ENCODE measurements around the gene GALNT10.

Gene GALNT10

DNA sequence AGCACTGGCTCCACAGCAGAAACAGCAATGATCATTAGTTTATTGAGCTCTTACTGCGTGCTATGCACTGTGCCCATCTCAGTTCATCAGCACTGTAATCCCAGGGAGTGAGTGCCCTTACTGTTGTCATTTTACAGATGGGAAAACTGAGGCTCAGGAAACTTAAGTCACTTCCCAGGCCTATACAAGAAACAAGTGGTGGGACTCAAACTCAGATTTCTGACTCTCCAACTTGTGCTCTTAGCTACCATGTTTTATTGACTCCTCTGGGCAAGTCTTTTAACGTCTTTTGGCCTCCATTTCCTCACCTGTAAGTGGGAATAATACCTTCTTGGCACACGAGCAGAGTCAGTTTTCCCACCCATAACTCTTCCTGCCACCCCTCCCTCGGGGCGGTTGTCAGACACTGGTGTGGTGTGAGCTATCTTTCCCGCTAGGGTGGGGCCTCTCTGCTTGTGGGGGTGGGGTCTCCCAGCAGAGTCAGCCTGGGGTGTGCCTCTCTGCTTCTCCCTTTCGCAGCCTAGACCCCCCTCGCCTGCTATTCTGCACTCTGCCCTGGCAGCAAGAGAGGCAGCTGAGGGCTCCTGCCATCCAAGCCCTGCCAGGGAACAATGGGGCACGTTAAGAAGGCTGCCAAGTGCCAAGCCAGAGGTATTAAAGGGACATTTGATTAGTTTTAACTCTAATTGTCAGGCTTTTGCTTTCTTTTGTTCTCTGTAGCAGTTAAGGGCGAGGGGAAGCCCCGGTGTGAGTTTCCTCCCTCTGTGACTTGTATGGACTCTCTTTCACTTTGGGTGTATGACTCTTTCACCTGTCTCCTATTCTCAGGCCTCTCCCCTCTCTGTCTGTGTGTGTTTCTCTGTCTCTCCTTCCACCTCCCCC, 12.1 kb downstream of the GALNT10 start:
- no peak for DNase-seq

DNA sequence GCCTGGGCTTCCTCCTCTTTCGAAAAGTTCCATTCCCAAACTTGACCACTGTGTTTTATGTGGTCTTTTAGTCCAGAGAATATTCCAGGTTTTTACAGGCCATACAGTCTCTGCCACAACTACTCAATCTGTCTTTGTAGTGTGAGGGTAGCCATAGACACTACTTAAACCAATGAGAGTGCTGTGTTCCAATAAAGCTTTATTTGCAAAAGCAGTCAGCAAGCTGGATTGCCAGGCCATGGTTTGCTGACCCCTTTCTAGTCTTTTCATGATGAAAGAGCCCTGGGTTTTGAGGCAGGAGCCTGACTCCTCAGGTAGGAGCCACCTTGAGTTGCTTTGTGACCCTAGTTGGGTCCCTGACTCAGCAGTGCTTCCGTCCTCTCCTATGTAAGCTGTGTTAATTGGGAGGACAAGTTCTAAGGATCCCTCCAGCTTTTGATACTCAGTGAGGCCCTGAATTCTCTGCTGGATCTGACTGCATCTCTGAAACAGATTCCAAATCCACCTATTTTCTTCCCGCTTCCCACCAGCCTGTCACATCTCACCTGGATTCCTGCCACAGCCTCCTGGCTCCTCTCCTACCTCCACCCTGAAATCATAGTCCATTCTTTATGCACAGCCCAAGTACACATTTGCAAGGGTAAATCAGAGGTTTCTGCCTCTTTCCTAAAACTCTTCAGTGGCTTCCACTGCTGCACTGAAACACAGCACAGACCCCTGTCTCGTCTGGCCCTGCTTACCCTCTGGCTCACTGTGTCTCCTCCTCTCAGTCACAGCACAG, 13.5 kb downstream of the GALNT10 start:
- DNase-seq = no peak

DNA sequence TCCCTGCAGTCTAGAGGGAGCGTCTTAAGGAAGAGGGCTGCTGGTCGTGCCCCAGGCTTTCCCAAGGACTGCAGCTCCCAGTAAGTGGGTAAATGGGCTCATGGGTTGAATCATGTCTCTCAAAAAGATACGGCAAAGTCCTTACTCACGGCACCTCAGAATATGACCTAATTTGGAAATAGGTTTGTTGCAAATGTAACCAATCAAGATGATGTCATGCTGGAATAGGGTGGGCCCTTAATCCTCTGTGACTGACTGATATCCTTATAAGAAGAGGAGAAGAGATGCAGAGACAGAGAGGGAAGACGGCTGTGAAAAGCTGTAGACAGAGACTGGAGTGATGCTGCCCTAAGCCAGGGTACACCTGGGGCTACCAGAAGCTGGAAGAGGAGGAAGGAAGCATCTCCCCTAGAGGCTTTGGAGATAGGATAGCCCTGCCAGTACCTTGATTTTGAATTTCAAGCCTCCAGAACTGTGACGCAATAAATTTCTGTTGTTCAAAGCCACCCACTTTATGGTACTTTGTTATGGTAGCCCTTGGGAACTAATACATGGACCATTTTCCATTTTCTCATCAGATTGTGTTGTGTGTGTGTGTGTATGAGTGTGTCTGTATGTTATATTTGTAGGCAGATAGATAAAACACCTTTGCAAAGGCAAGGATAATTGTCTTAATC, 15.0 kb downstream of the GALNT10 start:
- DNase-seq = no peak

DNA sequence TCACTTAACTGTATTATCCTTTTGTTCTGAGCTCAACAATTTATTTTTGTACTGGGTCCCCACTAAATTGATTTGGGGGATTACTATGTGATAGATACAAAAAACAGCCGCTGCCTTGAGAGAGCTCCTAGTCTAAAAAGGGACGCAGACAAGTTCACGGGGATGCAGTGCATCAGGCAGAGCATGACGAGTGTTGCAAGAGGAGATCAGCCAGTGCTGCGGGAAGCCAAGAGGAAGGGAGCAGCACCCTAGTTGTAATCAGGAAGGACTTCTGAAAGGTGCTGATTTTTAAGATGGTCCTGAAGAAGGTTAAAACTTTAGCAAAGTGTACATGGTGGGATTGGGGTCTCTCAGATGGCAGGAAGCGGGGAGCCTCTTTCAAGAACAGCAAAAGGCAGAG, 15.8 kb downstream of the GALNT10 start:
- no peak for DNase-seq

DNA sequence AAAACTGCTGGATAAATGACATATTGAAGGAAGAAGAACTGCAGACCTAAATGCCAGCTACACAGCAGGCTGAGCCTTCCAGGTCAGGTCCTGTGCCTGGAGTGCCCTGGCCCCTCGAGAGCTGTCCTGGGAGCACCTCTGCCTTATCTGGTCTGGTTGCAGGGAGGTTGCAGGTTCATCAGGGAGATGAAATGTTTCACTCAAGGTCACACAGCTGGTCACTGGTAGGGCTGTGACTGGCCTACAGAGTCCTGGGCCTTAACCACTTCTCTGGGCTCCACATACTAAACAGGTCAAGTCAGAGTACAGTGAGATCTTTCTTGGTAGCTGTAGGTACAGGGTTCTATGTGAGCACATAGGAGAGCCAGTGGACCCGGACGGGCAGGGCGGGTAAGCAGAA, 16.7 kb downstream of the GALNT10 start:
- DNase-seq = no peak

DNA sequence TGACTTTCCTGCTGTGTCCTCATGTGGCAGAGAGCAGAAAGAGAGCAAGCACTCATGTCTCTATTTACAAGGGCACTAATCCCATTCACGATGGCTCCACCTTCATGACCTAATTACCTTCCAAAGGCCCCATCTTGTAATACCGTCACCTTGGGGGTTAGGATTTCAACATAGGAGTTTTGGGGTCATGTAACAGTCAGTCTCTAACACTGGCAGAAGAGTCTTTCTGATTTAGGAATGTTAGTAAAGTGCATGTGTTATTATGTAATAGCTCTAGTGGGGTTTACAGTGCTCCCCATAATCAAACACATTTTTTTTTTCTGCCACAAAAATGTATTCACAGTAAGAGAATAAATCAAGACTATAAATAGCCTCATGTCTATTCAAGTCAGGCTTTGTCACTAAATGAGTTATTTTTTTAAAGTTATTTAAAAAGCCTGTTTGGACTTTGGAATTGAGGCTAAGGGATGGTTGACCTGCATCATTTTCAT, 19.1 kb downstream of the GALNT10 start:
- DNase-seq = no peak

DNA sequence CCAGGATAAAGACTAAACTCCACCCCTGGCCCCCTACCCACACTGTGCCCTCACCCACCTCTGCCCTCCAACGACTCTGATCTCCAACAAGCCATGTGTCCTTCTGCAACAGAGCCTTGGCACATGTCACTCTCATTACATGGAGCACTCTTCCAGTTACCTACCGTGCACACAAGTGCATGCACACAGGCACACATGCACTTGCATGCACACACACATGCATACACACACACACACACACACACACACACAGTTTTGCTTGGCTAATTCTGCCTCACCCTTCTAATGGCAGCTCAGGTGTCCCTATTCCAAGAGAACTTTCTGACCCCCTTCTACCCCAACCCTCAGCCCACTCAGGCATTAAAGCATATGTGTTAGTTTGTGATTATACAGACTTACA, 19.6 kb downstream of the GALNT10 start:
- no peak for DNase-seq

DNA sequence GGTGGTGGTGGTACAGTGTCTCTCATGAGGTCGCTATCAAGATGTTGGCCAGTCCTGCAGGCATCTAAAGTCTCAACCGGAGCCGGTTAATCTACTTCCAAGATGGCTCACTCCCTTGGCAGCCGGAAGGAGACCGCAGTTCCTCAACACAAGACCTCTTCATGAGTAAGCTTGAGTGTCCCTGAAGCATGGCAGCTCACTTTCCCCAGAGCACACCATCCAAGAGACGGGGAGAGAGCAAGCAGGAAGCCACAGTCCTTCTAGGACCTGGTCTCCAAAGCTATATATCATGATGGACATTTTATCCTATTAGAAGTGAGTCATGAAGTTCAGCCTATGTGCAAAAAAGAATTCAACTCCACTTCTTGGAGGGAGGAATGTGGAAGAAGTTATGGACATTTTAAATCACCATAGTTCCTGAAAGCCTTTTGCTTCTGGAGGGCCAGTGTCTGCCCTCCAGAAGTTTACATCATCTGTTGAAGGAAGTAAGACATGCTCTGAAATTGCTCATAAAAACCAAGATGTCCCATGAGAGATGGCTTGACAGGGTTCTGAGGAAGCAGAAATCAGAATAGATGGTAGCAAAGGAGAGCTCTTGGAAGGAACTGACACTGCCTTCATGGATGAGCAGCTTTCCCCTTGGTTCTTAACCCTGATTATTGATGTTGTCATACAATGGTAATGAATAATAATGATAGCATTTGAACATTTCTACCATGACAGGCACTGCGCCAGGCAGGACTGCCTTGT, 21.3 kb downstream of the GALNT10 start:
- DNase-seq = no peak

DNA sequence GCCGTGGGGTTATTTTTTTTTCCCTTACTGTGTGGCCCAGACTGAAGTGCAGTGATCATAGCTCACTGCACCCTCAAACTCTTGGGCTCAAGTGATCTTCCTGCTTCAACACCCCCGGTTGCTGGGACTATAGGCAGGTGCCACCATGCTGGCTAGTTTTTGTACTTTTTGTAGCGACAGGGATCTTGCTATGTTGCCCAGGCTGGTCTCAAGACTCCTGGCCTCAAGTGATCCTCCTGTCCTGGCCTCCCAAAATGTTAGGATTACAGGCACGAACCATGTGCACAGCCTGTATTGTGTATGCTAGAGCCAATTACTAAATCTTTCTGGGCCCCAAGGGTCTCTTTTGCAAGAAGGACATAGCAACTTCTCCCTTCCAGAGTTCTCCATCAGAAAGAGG, 23.1 kb downstream of the GALNT10 start:
- DNase-seq = no peak

DNA sequence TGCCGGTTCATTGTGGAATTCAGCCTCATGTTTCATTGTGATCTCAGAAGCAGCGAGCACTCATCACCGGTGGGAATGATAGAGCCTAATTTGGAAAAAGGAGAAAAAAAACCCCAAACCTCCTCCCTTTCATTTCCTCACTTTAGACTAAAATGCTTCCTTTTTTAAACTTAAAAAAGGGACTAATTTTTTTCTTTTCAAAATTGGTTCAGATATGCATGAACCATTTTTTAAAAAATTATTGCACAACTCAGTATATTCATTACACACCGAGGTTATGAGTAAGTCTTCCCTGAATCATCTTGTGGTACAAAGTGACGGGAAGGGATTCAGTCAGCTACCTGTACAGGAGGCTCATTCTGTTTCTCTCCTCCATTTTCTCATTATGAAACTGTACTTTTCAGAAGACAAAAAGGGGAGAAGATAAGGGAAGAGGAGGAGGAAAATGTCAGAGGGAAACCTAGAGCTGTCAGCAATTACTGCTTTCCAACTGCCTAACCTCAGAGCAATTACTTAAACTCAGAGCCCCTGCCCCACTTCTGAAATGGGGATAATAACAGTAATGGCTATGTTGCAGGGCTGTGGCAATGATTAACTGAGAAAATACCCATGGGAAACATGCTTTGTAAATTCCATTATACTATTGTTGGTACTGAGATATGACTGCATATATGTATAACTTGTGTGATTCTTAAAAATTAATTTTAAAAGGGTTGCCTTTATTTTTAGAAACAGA, 24.0 kb downstream of the GALNT10 start:
- DNase-seq = no peak

DNA sequence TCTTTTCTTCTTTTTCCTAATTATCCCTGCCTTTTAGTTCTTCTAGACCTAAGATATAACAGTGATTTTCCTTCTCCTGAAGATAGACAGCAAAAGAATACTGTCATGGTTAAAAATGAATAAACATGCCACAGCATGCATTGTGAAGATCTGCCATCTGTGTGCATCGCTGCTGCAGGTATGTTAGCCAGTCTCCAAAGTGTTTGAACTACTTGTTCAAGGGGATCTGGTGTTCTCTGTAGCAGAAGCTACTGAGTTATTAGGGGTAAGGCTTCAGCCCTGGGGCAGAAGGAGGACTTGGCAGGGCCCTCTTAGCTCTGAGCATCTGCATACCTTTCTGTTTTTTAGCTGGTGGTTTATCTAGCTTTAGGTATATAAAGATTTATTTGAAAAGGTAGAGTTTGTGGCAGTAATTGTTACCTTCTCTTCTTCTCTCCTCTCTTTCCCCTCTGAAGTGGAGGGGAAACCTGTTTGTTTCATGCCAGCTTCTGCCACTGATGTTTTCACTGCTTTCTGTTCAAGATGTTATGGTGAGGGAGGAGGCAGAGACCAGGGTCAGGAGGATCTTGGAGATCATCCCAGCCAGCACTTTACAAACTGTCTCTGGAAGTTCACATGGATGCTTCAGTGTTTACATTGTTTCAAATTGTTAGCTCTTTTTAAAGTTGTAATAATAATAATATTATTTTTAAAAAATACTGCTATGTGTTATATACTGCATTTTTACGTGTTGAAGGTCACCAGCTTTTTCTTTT, 25.2 kb downstream of the GALNT10 start:
- DNase-seq = no peak

DNA sequence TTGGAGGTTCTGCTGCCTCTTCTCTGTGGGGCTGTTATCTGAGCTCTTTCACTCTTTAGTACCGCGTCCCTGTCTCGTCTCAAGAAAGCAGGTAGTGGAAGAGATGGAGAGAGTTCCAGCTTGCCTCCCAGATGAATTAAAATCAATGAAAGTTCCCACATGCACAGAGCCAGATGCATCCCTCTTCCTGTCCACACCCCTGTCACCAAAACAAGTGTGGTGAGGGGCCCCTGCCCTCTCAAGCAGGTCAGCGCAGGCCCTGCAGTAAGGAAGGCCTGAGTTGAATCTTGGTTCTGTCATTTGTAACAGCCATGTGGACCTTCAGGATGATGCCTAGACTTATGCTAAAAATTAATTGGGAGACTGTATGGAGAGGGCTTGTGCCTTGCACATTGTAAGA, 26.9 kb downstream of the GALNT10 start:
- DNase-seq = no peak

DNA sequence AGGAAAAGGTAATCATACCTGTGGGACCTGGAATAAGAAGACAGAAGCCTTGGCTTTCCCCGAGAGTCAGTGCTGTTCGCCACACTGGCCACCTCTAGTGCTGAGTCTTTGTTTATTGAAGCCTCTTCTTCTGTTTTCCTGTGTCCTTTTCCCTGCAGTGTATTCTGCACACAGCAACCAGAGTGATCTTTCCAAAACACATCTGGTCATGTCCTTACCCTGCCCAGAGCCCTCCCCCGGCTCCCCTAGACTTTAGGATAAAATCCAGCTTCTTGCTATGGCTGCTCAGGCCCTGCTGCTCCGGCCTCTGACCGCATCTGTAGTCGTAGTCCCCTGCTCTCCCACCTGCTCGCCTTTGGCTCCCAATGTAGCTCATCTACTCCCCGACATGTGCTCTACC, 28.3 kb downstream of the GALNT10 start:
- DNase-seq = no peak

DNA sequence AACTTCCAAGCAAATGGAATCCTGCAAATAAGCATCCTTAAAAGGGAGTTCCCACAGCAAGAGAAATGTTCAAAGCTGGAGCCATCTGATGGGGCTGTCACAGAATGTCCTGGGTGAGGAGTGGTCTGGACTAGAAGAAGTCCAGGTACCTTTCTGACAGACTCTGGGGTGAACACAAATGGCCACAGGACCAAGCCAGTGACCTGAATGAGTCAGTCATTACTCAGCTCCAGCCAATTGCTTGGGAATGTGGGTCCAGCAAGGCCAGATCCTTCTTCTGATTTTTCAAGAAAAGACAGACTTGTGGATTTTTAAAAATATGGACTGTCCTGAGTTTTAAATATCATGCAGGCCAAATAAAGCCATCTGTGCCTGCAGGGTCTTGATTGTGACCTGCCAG, 30.1 kb downstream of the GALNT10 start:
- DNase-seq = no peak

DNA sequence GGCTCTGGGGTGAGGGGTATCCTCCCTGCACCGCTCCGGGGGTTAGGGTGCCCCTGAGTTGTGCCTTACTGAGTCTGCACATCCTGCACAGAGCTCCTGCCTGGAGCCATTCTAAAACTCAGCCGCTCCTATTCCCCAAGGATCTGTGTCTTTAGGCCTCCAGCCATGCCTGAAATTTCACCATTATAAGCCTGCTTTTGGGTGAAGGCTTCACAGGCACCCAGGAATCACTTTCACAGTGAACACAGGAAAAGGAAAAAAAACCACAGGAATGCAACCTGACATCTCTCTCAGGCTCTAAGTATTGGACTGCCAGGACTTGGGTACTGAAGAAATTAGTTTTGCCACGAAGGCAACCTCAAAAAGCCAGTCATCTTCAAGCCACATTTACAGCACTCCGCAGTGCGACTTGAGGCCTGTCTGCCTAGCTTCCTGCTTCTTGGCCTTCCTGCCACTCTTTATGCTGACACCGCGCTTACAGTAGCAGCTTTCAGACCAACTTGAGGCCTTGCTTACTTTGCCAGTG, 30.9 kb downstream of the GALNT10 start:
- DNase-seq = no peak

DNA sequence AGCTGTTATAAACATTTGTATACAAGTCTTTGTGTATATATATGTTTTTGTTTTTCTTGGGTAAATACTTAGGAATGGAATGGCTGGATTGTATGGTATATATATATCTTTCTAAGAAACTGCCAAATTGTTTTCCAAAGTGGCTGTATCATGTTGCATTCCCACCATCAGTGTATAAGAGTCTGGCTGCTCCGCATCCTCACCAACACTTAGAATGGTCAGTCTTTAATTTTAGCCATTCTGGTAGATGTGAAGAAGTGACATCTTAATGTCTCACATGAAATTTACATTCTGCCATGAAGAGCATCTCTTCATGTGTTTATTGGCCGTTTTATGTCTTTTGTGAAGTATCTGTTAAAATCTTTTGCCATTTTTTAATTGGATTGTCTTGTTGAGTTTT, 31.9 kb downstream of the GALNT10 start:
- no peak for DNase-seq

DNA sequence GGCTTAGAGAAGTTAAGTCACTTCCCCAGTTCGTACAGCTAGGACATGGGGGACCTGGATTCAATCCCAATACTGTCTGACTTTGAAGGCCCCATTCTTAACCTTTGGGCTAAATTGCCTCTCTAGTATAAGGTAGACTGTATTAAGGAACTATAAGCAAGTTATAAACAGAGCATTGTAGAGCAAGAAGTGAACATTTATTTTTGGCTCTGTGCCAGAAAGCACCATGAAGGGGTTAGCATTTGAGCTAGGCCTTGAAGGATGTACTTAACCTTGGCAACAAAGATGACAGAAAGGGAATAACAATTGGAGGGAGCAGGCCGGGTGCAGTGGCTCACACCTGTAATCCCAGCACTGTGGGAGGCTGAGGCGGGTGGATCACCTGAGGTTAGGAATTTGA, 32.8 kb downstream of the GALNT10 start:
- DNase-seq = no peak

DNA sequence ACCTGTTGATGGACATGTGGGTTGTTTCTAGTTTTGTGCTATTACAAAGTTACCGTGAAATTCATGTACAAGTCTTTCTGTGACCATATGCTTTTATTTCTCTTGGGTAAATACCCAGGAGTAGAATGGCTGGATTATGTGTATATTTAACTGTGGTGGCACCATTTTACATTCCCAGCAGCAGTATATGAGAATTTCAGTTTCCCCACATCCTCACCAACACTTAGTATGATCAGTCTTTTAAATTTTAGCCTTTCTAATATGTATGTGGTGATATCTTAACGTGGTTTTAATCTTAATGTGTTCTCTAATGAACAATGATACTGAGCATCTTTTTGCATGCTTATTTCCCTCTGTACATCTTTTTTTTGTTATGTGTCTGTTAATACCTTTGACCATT, 36.6 kb downstream of the GALNT10 start:
- DNase-seq = no peak

DNA sequence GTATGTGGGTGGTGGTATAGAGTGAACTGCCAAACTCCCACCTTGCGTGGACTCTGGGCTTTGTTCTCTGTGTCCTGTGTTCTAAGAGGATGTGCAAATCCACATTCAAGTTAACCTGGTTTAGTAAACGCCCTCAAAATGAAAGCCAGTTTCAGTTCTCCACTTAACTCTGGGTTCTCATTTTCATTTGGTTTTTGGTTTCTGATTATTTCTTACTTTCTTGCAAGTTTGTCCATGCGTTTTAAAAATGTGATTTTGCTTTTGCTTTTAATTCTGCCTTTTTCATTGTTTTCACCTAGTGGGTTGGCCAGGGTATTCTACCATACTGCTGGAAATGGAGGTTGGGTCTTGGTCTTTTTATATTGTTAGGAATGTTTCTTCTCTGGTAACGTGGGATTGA, 38.2 kb downstream of the GALNT10 start:
- no peak for DNase-seq

DNA sequence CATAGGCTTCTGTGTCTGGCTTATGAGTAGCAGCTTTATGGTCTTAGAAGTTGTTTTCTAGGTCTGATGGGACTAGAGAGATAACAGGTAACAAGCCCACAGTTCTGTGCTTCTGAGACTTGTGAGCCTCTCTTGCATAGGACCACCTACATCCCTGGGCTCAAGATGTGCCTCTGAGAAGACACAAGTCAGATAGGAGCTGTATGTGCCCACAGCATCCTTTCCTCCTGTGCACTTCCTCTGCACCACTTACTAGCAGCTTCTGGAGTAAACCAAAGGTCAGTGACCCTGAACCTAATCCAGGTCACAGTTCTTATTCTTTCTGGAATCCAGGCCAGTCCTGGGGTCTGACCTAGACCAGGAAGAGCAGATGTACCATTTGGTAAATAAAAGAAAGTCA, 40.0 kb downstream of the GALNT10 start:
- DNase-seq = no peak

DNA sequence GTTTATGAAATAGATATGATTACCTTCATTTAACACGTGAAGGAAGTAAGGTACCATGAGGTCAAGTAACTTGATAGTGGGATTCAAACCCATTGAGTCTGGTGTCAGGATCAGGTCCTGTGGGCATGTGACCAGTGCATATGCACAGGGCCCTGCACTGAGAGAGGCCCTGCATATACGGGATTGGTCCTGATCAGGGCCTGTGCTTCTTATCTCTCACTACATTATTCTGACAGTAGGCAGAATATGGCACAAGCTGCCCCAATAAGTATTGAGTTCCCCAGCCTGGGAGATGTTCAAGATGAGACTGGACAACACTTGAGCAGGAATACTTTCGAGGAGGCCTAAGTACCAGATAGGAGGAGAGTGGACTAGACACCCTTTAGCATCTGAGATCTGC, 44.0 kb downstream of the GALNT10 start:
- no peak for DNase-seq

Measured in right kidney (tissue), 1 donor.